ENCODE results near the gene HYAL3.
A peak's percentile ranks its signal among the peaks of the same experiment; 100 is the strongest.

DNA sequence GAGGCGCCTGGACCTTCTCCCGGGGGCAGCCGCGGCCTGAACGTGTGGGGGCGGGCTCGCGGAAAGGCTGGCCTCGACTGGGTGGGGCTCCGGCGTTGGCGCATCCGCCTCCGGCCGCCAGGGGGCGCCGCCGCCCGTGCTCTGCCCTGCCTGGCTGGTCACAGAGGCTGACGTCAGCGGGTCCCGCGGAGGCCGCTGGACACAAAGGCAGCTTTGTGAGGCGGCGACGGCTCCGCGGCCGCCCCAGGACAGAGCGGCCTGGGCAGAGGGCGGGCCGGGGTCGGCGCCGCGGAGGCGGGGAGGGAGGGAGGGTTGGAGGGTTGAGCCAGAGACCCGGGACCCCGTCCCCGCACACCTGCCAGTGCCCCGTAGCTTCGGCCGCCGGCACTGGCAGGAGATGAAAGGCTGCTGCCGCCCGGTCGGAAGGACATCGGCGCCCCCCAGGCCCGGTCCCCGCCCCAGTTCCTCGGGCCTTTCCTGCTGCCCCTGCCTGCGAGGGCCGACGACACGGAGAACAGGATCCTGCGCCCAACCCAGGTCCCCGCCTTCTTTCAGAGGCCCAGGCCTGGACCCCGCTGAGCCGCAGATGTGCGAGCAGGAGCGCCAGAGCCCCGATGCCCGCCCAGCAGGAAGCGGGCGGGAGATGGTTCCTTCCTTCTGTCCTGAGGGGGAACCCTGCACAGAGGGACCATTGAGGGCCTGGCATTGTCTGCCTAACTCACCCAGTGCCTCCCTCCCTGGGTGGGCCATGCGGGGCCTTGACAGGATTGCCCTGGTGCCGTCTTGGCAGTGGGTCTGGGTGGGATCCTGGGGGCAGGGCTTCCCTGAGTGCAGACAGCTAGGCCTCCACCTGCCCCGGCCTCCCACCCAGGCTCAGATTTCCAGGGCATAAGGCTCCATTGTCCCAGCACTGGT is 38.9 kb downstream of the HYAL3 start:
- TF ChIP-seq, protein P1, sequence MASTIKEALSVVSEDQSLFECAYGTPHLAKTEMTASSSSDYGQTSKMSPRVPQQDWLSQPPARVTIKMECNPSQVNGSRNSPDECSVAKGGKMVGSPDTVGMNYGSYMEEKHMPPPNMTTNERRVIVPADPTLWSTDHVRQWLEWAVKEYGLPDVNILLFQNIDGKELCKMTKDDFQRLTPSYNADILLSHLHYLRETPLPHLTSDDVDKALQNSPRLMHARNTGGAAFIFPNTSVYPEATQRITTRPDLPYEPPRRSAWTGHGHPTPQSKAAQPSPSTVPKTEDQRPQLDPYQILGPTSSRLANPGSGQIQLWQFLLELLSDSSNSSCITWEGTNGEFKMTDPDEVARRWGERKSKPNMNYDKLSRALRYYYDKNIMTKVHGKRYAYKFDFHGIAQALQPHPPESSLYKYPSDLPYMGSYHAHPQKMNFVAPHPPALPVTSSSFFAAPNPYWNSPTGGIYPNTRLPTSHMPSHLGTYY (CRISPR knock-in tag; IDR thresholded peaks at IDR 0.05) = peak; percentile 52; the same call in 1 of the 2 replicates
- TF ChIP-seq, protein P2, sequence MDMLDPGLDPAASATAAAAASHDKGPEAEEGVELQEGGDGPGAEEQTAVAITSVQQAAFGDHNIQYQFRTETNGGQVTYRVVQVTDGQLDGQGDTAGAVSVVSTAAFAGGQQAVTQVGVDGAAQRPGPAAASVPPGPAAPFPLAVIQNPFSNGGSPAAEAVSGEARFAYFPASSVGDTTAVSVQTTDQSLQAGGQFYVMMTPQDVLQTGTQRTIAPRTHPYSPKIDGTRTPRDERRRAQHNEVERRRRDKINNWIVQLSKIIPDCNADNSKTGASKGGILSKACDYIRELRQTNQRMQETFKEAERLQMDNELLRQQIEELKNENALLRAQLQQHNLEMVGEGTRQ (CRISPR knock-in tag; IDR thresholded peaks at IDR 0.05) = no peak
- TF ChIP-seq, protein P3, sequence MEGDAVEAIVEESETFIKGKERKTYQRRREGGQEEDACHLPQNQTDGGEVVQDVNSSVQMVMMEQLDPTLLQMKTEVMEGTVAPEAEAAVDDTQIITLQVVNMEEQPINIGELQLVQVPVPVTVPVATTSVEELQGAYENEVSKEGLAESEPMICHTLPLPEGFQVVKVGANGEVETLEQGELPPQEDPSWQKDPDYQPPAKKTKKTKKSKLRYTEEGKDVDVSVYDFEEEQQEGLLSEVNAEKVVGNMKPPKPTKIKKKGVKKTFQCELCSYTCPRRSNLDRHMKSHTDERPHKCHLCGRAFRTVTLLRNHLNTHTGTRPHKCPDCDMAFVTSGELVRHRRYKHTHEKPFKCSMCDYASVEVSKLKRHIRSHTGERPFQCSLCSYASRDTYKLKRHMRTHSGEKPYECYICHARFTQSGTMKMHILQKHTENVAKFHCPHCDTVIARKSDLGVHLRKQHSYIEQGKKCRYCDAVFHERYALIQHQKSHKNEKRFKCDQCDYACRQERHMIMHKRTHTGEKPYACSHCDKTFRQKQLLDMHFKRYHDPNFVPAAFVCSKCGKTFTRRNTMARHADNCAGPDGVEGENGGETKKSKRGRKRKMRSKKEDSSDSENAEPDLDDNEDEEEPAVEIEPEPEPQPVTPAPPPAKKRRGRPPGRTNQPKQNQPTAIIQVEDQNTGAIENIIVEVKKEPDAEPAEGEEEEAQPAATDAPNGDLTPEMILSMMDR (IDR thresholded peaks at IDR 0.05) = peak; percentile 98
- no peak for TF ChIP-seq ZNF121 (CRISPR knock-in tag; IDR thresholded peaks at IDR 0.05)
- no peak for TF ChIP-seq NR1H2 (CRISPR knock-in tag; IDR thresholded peaks at IDR 0.05)
- no peak for TF ChIP-seq JUN (CRISPR knock-in tag; IDR thresholded peaks at IDR 0.05)
- TF ChIP-seq ESRRA (CRISPR knock-in tag; IDR thresholded peaks at IDR 0.05; ENCODE audit: borderline replicate concordance) = no peak
- TF ChIP-seq, protein P4, sequence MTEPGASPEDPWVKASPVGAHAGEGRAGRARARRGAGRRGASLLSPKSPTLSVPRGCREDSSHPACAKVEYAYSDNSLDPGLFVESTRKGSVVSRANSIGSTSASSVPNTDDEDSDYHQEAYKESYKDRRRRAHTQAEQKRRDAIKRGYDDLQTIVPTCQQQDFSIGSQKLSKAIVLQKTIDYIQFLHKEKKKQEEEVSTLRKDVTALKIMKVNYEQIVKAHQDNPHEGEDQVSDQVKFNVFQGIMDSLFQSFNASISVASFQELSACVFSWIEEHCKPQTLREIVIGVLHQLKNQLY (CRISPR knock-in tag; IDR thresholded peaks at IDR 0.05) = no peak
- 0 out of 2 replicates have a peak, but pooled peaks have one; percentile 55 for TF ChIP-seq MYBL2 (CRISPR knock-in tag; IDR thresholded peaks at IDR 0.05)
- TF ChIP-seq ATF1 (CRISPR knock-in tag; IDR thresholded peaks at IDR 0.05) = no peak
- TF ChIP-seq, protein P5, sequence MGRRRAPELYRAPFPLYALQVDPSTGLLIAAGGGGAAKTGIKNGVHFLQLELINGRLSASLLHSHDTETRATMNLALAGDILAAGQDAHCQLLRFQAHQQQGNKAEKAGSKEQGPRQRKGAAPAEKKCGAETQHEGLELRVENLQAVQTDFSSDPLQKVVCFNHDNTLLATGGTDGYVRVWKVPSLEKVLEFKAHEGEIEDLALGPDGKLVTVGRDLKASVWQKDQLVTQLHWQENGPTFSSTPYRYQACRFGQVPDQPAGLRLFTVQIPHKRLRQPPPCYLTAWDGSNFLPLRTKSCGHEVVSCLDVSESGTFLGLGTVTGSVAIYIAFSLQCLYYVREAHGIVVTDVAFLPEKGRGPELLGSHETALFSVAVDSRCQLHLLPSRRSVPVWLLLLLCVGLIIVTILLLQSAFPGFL (CRISPR knock-in tag; IDR thresholded peaks at IDR 0.05; ENCODE audit: borderline replicate concordance) = no peak
- TF ChIP-seq, protein P6, sequence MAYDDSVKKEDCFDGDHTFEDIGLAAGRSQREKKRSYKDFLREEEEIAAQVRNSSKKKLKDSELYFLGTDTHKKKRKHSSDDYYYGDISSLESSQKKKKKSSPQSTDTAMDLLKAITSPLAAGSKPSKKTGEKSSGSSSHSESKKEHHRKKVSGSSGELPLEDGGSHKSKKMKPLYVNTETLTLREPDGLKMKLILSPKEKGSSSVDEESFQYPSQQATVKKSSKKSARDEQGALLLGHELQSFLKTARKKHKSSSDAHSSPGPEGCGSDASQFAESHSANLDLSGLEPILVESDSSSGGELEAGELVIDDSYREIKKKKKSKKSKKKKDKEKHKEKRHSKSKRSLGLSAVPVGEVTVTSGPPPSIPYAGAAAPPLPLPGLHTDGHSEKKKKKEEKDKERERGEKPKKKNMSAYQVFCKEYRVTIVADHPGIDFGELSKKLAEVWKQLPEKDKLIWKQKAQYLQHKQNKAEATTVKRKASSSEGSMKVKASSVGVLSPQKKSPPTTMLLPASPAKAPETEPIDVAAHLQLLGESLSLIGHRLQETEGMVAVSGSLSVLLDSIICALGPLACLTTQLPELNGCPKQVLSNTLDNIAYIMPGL (CRISPR knock-in tag; IDR thresholded peaks at IDR 0.05) = no peak; the same call in 1 of the 2 replicates
- TF ChIP-seq, protein P7, sequence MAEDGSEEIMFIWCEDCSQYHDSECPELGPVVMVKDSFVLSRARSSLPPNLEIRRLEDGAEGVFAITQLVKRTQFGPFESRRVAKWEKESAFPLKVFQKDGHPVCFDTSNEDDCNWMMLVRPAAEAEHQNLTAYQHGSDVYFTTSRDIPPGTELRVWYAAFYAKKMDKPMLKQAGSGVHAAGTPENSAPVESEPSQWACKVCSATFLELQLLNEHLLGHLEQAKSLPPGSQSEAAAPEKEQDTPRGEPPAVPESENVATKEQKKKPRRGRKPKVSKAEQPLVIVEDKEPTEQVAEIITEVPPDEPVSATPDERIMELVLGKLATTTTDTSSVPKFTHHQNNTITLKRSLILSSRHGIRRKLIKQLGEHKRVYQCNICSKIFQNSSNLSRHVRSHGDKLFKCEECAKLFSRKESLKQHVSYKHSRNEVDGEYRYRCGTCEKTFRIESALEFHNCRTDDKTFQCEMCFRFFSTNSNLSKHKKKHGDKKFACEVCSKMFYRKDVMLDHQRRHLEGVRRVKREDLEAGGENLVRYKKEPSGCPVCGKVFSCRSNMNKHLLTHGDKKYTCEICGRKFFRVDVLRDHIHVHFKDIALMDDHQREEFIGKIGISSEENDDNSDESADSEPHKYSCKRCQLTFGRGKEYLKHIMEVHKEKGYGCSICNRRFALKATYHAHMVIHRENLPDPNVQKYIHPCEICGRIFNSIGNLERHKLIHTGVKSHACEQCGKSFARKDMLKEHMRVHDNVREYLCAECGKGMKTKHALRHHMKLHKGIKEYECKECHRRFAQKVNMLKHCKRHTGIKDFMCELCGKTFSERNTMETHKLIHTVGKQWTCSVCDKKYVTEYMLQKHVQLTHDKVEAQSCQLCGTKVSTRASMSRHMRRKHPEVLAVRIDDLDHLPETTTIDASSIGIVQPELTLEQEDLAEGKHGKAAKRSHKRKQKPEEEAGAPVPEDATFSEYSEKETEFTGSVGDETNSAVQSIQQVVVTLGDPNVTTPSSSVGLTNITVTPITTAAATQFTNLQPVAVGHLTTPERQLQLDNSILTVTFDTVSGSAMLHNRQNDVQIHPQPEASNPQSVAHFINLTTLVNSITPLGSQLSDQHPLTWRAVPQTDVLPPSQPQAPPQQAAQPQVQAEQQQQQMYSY (CRISPR knock-in tag; IDR thresholded peaks at IDR 0.05) = no peak
